Subcutaneous adipose tissue (tissue), 4 donors: ENCODE measurements around the gene FIGNL2. TPM values are rescaled to one million over a fixed set of nuclear protein-coding genes. Genes with fewer than 3 reads are reported as not detected.

ENCODE experiments used
- total RNA-seq, 4 donors: library from RNA; depleted of rRNA; stranded (reverse); fragments of >200 nt; gene quantifications; one replicate each; pipeline ENCODE4 v1.1.0, GENCODE V29; 2016
- TF ChIP-seq, protein P1 (sequence below): fragments of 450-650 bp; IDR thresholded peaks from one replicate; pipeline ENCODE4 v1.5.1; 2016; ENCODE audit warnings: low read depth, mild to moderate bottlenecking, control low read depth, antibody characterized with exemption, moderate library complexity

Gene FIGNL2
- total RNA-seq, 4 donors from 2014 or later, result 0.16 to 1.1 (median 0.37) TPM

DNA sequence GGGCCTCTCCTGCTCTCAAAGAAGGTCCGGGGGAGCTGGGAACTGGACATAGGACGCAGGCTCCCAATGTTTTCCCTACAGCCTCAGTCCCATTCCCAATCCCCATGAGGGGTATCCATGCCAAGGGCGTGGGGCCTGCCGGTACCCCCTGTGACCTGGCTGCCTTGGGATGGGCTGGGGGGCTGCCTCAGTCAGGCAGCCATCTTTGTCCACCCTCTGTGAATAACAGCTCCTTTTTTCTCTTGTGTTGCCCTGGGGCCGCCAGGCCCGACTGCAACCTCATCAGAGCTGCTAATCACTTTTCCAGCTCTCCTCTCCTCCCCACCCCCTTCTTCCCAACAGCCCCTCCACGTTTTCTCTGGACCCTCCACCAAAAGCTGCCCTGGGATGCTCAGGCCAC, 11.2 kb downstream of the FIGNL2 start:
- TF ChIP-seq, protein P1, sequence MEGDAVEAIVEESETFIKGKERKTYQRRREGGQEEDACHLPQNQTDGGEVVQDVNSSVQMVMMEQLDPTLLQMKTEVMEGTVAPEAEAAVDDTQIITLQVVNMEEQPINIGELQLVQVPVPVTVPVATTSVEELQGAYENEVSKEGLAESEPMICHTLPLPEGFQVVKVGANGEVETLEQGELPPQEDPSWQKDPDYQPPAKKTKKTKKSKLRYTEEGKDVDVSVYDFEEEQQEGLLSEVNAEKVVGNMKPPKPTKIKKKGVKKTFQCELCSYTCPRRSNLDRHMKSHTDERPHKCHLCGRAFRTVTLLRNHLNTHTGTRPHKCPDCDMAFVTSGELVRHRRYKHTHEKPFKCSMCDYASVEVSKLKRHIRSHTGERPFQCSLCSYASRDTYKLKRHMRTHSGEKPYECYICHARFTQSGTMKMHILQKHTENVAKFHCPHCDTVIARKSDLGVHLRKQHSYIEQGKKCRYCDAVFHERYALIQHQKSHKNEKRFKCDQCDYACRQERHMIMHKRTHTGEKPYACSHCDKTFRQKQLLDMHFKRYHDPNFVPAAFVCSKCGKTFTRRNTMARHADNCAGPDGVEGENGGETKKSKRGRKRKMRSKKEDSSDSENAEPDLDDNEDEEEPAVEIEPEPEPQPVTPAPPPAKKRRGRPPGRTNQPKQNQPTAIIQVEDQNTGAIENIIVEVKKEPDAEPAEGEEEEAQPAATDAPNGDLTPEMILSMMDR, result no peak

DNA sequence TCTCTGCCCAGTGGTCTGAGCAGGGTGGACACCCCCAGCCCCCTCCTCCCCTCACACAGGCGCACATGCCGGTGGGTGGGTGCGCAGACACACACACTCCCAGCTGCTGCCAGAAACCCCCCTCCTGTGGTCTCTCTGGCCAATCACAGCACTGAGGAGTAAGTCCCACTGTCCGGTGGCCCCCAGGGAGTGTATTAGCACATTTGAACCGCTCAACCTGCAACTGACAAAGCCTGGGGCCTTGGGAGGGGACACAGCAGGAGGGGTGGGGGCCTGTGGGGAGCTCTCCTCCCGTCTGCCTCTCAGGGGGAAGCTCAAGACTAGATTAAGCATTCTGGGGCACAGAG, 11.7 kb downstream of the FIGNL2 start:
- TF ChIP-seq, protein P1, result no peak

DNA sequence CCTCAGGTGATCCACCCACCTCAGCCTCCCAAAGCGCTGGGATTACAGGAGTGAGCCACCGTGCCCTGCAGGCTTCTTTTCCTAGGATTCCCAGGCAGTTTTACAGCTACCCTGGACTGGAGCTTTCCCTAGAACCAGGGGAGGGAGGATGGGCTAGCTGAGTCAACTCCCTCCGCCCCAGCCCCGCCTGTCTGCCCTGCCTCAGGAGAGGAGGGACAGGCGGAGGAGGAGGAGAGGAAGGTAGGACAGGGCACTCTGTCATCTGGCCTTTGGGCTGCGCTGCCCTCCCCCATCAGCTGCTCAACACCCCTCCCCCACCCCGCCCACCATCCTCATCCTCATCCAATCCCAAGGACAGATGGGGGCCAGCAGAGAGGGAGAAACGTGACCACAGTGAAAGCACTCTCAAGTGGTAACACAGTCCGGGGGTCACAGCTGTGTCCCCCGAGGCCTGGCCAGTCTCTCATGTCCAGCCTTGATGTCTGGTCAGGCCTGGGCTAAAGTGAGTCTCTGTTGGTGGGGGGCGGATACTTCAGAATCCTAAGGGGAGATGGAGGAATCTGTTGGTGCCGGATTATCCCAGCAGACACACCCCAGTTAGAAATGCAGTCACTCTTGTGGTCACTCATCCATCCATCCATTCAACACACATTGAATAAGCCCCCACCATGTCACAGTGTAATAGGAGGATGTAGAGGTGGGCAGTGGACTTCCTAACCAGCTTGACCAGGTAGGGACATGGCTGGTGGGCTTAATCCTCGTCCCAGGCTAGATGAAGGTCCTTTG, 12.3 kb downstream of the FIGNL2 start:
- TF ChIP-seq, protein P1, result no peak

DNA sequence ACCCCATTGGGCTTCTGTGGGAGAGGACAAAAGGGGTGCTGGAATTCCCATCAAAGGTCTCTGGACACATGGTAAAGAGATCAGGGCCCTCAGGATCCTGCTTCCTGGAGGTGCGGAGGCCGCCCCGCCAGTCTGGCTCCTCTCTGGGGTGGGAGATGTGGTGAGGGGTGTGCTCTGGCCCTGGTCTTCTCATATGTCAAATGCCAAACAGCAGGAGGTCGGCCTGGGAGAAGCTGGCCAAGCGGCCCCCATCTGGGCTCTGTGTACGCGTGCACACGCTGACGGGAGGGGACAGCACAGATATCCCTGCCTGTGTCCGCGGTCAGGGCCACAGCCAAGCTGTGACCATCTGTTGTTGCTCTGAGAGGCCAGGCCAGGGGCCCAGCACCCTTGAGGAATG, 14.1 kb downstream of the FIGNL2 start:
- TF ChIP-seq, protein P1, result no peak

DNA sequence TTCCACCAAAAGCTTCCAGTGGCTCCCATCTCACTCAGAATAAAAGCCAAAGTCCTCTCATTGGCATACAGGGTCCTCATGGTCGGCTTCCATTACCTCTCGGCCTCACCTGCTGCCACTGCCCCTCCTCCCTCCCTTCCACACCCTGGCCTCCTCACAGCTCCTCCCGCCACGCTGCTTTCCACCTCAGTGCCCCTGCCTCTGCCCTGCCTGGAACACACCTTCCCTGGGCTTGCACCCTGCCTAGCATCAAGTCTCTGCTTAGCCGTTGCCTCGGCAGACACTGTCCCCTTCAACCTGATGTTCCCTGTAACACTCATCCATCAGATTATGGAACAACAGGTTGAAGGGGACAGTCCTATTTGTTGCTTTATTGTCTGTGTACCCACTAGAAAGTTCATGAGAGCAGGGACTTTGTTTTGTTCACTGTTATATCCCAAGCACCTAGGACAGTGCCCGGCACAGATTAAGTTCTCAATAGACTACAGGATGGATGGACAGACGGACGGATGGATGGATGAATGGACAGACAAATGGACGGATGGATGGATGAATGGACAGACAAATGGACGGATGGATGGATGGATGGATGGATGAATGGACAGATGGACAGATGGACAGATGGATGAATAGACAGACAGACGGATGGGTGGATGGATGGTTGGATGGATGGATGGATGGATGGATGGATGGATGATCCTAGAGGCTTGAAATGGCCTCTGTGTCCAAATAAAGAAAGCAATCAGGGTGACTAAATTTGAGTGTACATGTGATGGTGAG, 14.9 kb downstream of the FIGNL2 start:
- TF ChIP-seq, protein P1, result no peak

DNA sequence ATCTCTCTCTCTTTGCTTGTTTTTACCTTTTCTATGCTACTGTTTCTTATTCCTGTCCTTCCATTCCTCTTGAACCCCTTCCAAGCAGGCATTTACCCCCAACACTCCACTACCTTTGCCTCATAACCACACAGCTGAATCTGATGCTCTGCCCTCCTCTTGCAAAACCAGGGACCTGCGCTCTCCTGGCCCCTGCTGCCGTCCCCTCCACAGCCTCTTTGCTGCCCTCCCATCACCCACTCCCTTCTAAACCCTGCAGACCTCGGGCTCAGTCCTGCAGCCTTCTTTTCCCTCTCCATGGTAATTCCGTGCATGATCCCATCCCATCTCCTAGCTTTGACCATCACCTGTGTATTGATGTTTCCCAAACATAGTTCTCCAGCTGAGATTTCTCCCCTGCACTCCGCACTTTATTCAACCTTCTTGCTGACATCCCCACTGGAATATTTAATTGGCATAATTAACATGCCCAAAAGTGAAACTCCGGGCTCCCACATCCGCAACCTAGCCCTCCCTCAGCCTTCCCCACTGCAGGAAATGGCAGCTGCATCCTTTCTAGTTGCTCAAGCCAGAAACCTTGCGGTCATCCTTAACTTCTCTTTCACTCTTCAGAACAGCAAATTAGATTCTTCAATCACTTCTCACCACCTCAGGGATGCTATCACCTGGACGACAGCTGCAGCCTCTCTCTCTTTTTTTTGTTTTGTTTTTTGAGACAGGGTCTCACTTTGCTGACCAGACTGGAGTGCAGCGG, 16.0 kb downstream of the FIGNL2 start:
- TF ChIP-seq, protein P1, result no peak

DNA sequence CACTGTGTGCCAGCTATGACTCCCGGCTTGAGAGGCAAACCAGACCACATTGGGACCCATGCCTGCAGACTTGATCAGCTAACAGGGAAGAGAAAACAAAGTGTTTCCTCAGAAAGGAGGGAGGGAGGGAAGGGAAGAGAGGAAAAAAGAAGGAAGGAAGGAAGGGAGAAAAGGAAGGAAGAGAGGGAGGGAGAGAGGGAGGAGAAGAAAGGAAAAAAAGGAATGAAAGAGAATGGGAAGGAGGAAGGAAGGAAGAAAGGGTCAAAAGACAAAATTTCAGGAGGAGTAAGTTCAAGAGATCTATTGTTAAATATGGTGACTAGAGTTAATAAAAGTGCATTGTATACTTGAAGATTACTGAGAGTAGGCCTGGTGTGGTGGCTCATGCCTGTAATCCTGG, 18.9 kb downstream of the FIGNL2 start:
- TF ChIP-seq, protein P1, result no peak
